GM12892 (cell line): ENCODE measurements around the gene RTL10.

Experiments used
- DNase-seq: peaks from one replicate; pipeline ENCODE4 v3.0.0; 2011; ENCODE audit not compliant: insufficient read length
- FAIRE-seq: peaks from 2 replicates; lab custom pipeline; 2011; peaks lifted over from hg19 to GRCh38; lab: Jason Lieb, UNC
- POLR2A ChIP-seq: IDR thresholded peaks from 2 replicates; pipeline ENCODE4 v1.6.1; 2011; ENCODE audit warnings: low read depth, low read length, control low read depth
- POLR2AphosphoS5 ChIP-seq: IDR thresholded peaks from 2 replicates; pipeline ENCODE4 v1.6.1; 2011; ENCODE audit warnings: low read depth, low read length, control low read depth
- TAF1 ChIP-seq: IDR thresholded peaks from 2 replicates; pipeline ENCODE4 v1.6.1; 2011; ENCODE audit warnings: low read depth, mild to moderate bottlenecking, control low read depth, low read length, borderline replicate concordance

RTL10 gene

GRCh38 chr22:19831016-19831415 lies 23.7 kb downstream of the RTL10 start:
- FAIRE-seq: no peak
- no peak for DNase-seq
- TF ChIP-seq TAF1 (no peak), POLR2AphosphoS5 (no peak), POLR2A (no peak)

- FAIRE-seq: no peak
- DNase-seq: no peak
- no peak for TF ChIP-seq POLR2A
Measured at GRCh38 chr22:19828035-19828401, 26.7 kb downstream of the RTL10 start.

DNA sequence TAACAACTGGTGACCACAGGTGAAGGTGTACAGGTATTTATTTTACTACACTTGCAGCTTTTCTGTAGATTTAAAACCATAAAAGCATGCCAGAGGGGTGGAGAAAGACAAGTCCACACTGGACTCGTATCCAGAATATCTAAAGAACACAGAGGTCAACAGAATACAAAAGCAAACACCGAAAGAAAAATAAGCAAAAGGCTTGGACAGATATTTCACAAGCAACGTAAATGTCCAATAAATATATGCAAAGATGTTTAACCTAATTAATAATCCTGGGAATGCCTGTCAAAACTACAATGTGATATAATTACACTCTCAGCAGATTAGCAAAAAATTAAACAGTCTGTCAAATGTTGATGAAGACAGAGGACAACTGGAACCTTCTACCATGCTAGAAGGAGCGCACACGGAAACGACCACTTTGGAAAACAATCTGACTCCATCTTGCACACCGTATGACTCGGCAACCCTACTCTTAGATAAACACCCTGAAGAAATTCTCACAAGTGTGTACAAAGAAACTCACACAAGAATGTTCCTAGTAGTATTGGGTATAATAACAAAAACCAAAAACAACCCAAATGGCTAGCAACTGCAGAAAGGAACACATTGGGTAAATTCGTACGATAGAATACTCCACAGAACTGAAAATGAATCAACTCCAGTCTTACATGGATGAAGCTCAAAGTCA lies 27.2 kb downstream of the RTL10 start:
- DNase-seq (no peak), FAIRE-seq (peak; percentile 40)
- TF ChIP-seq TAF1 (no peak), POLR2A (no peak), POLR2AphosphoS5 (no peak)

DNA sequence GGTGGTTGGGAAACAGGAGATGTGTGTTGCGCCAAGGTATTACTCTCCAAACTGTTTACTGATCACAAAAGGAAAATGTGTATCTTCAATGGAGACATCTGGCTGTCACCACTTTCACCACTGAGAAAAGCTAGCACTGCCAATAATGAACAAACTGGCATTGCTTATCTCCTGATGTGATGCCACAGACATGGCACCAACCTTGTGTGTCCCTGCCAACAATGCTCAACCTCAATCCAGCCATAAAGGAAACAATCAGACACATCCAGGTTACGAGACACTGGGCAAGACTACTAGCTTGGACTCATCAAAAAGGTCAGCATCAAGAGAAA lies 28.1 kb downstream of the RTL10 start:
- TF ChIP-seq POLR2AphosphoS5 (no peak), POLR2A (no peak), TAF1 (no peak)
- FAIRE-seq (no peak), DNase-seq (no peak)

- FAIRE-seq: no peak
- TF ChIP-seq TAF1 (no peak), POLR2AphosphoS5 (no peak), POLR2A (no peak)
- DNase-seq: no peak
Measured at GRCh38 chr22:19825904-19826618, 28.6 kb downstream of the RTL10 start.

DNA sequence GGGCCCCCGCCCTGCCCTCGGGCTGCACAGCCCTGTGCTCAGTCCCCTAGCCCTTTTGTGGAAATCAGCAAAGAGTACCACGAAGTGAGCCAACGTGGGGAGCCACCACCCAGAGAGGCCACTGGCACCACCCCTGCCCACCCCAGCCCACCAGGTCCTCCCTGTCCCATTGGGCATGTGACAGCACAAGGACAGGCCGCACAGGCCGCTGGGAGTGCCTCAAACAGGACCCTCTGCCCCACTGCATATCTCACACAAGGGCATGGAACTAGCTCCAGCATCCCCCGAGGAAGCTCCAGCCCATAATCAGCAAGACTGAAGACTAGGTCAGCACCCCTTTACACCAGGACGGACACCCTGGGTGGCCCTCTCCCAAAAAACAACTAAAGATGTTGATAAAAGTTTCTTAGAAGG lies 29.7 kb downstream of the RTL10 start:
- no peak for TF ChIP-seq POLR2A
- TF ChIP-seq TAF1: no peak
- no peak for TF ChIP-seq POLR2AphosphoS5
- no peak for FAIRE-seq
- DNase-seq: no peak

GRCh38 chr22:19824212-19824925 lies 30.3 kb downstream of the RTL10 start:
- TF ChIP-seq TAF1 (no peak), POLR2A (no peak), POLR2AphosphoS5 (no peak)
- DNase-seq (no peak), FAIRE-seq (no peak)

DNA sequence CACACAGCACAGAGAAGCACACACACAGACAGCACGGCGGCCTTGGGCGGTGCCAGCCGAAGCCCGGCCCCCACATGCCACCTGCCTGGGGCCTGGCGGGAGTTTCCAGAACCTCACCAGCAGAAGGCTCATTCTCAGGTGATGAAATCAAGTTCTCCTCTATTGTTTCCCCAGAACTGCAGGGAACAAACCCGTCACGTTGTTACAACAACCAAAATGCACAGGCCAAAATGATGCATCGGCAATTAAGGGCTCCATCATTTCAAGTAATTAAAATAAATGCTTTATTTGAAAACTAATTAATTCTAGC lies 30.8 kb downstream of the RTL10 start:
- TF ChIP-seq POLR2AphosphoS5: no peak
- no peak for TF ChIP-seq POLR2A
- TF ChIP-seq TAF1: no peak
- no peak for FAIRE-seq
- no peak for DNase-seq

DNA sequence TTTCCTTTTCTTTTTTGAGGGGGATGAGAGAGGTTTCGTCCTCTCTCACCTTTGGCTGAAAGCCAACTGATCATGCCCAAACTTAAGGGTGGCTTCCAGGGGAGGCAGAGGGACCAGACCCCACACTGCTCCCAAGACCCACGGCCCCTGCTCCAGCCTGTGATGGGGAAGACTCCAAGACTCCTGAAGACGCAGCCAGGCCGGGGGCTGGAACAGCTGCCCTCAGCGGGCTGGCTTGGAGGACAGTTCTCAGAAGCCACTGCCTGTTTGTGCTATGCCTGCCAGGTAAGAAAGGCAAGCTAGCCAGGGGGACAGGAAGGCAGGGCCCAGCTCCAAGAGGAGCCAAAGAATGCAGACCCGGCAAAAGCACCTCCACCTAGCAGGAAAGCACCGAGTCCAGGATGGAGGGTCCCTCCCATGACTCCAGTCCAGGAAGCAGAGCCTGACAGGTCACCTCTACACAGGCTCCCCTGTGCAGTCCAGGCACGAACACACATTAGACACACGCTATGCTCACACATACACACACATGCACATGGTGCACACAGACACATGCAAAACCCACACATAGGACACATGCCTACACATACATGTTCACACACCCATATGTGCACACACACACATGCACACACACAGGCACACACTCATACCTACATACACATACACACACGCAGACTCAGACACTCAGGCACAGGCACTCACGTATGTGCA lies 31.3 kb downstream of the RTL10 start:
- FAIRE-seq (no peak), DNase-seq (peak; percentile 12)
- no peak for TF ChIP-seq POLR2AphosphoS5
- TF ChIP-seq TAF1: no peak
- no peak for TF ChIP-seq POLR2A

- DNase-seq: peak; percentile 13
- no peak for TF ChIP-seq TAF1
- TF ChIP-seq POLR2AphosphoS5: no peak
- TF ChIP-seq POLR2A: no peak
- FAIRE-seq: no peak
Measured at GRCh38 chr22:19822301-19823117, 32.2 kb downstream of the RTL10 start.

GRCh38 chr22:19821523-19822300 lies 33.0 kb downstream of the RTL10 start:
- TF ChIP-seq POLR2AphosphoS5 (no peak), TAF1 (no peak), POLR2A (no peak)
- FAIRE-seq (no peak), DNase-seq (peak; percentile 19)
